Adrenal gland (tissue), 5 donors: ENCODE results near the gene TMUB2.

Experiments
- CTCF ChIP-seq, 6 experiments: fragments of 450-650 bp in 4 of 6; fragments of 200-600 bp in 2 of 6; sonication (generic) in 1 of 6; IDR thresholded peaks; 1 replicate in 5 of 6; 2 replicates in 1 of 6; pipeline versions ENCODE4 v1.5.1 to v1.8.0; 2016 to 2021; ENCODE audit warnings: antibody characterized with exemption in 6 of 6, mild to moderate bottlenecking in 2 of 6, moderate library complexity in 1 of 6
- POLR2A ChIP-seq, 2 donors: fragments of 450-650 bp; IDR thresholded peaks; one replicate each; pipeline ENCODE4 v1.6.1; 2017; ENCODE audit warnings: antibody characterized with exemption in 2 of 2, mild to moderate bottlenecking in 2 of 2, moderate library complexity in 1 of 2
- donor health status: DM: no; HTN: no; CAD: no.

- no peak for TF ChIP-seq CTCF (IDR thresholded peaks at IDR 0.05)
- no peak for TF ChIP-seq POLR2A (IDR thresholded peaks at IDR 0.05)
Observed at GRCh38 chr17:44170499-44171201, 16.1 kb upstream of the TMUB2 start, which contains the start of gene ASB16.
